Nucleus accumbens (tissue), 56 donors: ENCODE results near the gene MCAM.

Experiments
- DNase-seq, 56 donors: peaks; one replicate each; lab custom pipeline; 2025; lab: John Stamatoyannopoulos, UW

The MCAM gene

GRCh38 chr11:119316729-119317591 is at the start of gene MCAM:
Gene MCAM, minus strand, starts transcription at chr11:119317130. Its CDS starts 29 bp downstream, at chr11:119317101.
- DNase-seq, result peak in 23 of 56 donors; percentile 25 to 72 (median 52)

- peak in 6 of 56 donors; percentile 26 to 46 (median 30) for DNase-seq
These were observed 48.2 kb upstream of the MCAM start for GRCh38 chr11:119365071-119365591.

- peak in 42 of 56 donors; percentile 25 to 84 (median 60) for DNase-seq
These were observed 47.1 kb upstream of the MCAM start for GRCh38 chr11:119363851-119364590.

- DNase-seq, result peak in 4 of 56 donors; percentile 25 to 59 (median 34)
These were observed 46.3 kb upstream of the MCAM start for GRCh38 chr11:119363081-119363850.

GRCh38 chr11:119362741-119363080 is 45.8 kb upstream of the MCAM start:
- no peak for DNase-seq

- peak in 4 of 56 donors; percentile 25 to 40 (median 38) for DNase-seq
These were observed 45.2 kb upstream of the MCAM start for GRCh38 chr11:119361941-119362725.

GRCh38 chr11:119361056-119361787 is 44.3 kb upstream of the MCAM start:
- peak in 40 of 56 donors; percentile 29 to 86 (median 59) for DNase-seq

- DNase-seq, result no peak
These were observed 42.7 kb upstream of the MCAM start for GRCh38 chr11:119359365-119360214.

GRCh38 chr11:119357074-119357473 is 40.1 kb upstream of the MCAM start:
- DNase-seq, result no peak

GRCh38 chr11:119356349-119357031 is 39.6 kb upstream of the MCAM start:
- peak in 44 of 56 donors; percentile 24 to 81 (median 61) for DNase-seq

GRCh38 chr11:119355091-119355843 is 38.3 kb upstream of the MCAM start:
- no peak for DNase-seq

GRCh38 chr11:119352857-119353260 is 35.9 kb upstream of the MCAM start:
- peak in 7 of 56 donors; percentile 27 to 48 (median 43) for DNase-seq

- DNase-seq, result no peak
These were observed 34.3 kb upstream of the MCAM start for GRCh38 chr11:119351232-119351631.

GRCh38 chr11:119350302-119350701 is 33.4 kb upstream of the MCAM start:
- DNase-seq, result no peak

- no peak for DNase-seq
These were observed 31.1 kb upstream of the MCAM start for GRCh38 chr11:119347940-119348605.

GRCh38 chr11:119347242-119347641 is 30.3 kb upstream of the MCAM start:
- DNase-seq, result no peak
